Upper lobe of right lung (tissue), 1 donor: Measurements from ENCODE around the gene RAB10. TPM values are rescaled to one million over a fixed set of nuclear protein-coding genes. Genes with fewer than 3 reads are reported as not detected.
A peak's percentile ranks its signal among the peaks of the same experiment; 100 is the strongest.

Experiments used
- ATAC-seq: fragments of 200-7000 bp; cut with Tn5 transposase; one replicate; pipeline ENCODE4 v1.9.1; 2020; ENCODE audit warnings: mild to moderate bottlenecking, moderate library complexity
- DNase-seq: peaks from one replicate; pipeline ENCODE4 v3.0.0-alpha.2; 2020
- H3K27ac ChIP-seq: fragments of 200-600 bp; one replicate; pipeline ENCODE4 v1.8.0; 2022
- H3K27me3 ChIP-seq: fragments of 200-600 bp; one replicate; pipeline ENCODE4 v1.8.0; 2022; ENCODE audit warnings: mild to moderate bottlenecking
- H3K36me3 ChIP-seq: fragments of 200-600 bp; one replicate; pipeline ENCODE4 v1.8.0; 2022
- H3K4me1 ChIP-seq: fragments of 200-600 bp; one replicate; pipeline ENCODE4 v1.8.0; 2022
- H3K4me3 ChIP-seq: fragments of 200-600 bp; one replicate; pipeline ENCODE4 v1.8.0; 2022; ENCODE audit warnings: mild to moderate bottlenecking
- H3K9me3 ChIP-seq: fragments of 200-600 bp; one replicate; pipeline ENCODE4 v1.8.0; 2022
- CTCF ChIP-seq: fragments of 200-600 bp; IDR thresholded peaks from one replicate; pipeline ENCODE4 v1.8.0; 2022; ENCODE audit warnings: antibody characterized with exemption
- intact Hi-C: fragments of 100-400 bp; cut with DNase I; formaldehyde crosslinking; loops from one replicate; pipeline ENCODE4 v1.11.0; 2022
- total RNA-seq: library from RNA; stranded (reverse); fragmentation: NEBNext Ultra II Directional; extraction: Animal tissue kit (Norgen Biotek cat#: 25700); gene quantifications from one replicate; pipeline ENCODE4 v1.2.1, GENCODE V29; 2021
- donor health status: DM: no; HTN: yes; CAD: no; lungs with severe emphysema.

RAB10 gene
- total RNA-seq, 1 donor from 2014 or later, result 111 TPM

DNA sequence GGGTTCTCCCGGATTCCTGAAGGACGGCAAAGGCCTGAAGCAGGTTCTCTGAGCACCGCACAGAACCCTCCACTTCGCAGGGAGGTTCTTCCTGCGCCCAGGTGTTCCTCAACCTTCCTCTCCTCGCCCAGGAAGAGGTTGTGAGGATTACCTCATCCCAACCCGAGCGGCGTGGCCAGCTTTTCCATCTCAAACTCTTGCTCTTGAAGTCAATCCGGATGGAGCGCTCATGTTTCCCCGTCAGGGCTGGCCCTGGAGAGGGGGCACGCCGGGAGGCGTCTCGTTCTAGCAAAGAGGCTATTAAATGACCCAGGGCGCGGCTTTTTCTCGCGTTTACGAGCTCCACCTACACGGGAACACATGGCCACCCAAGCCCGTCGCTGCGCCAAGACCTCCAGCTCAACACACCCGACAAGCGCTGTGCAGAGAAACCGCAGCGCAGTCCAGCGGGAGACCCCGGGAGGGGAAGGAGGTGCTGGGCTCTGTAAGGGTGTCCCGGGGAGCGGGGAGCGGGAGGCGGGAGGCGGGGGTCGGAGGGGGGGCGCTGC lies 540 bp upstream of the RAB10 start:
- Histone ChIP-seq H3K27me3 (no peaks in the 10 kb centered on the region), H3K27ac (peak overlapping the region; percentile 95), H3K4me3 (peak overlapping the region; percentile 98), H3K9me3 (no peaks in the 10 kb centered on the region), H3K36me3 (peaks cover 7% of the 10 kb centered on the region), H3K4me1 (peaks cover 28% of the 10 kb centered on the region)
- no peak for DNase-seq
- intact Hi-C loops, result no loop called here
- peak; percentile 58 for ATAC-seq
- no peak for TF ChIP-seq CTCF

DNA sequence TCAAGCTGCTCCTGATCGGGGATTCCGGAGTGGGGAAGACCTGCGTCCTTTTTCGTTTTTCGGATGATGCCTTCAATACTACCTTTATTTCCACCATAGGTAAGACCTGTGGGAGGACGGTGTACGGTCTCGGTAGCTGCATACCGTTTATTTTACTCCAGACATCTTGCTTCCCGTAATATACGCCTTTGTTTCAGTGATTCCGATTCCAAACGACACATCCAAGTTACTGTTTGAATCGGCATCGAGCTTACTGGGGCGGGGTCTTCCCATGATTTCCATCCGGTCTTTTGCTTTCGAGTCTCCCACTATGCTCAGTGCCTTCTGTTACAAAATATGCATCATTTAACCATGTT lies 731 bp downstream of the RAB10 start:
- peaks cover 30% of the 10 kb centered on the region for H3K4me1 ChIP-seq
- DNase-seq (no peak), ATAC-seq (no peak)

GRCh38 chr2:26035090-26035743 lies 1.3 kb downstream of the RAB10 start:
- Histone ChIP-seq H3K9me3 (no peaks in the 10 kb centered on the region), H3K27ac (peak overlapping the region; percentile 95), H3K4me1 (peaks cover 35% of the 10 kb centered on the region), H3K36me3 (peaks cover 18% of the 10 kb centered on the region), H3K4me3 (peak overlapping the region; percentile 98), H3K27me3 (no peaks in the 10 kb centered on the region)
- TF ChIP-seq CTCF, result no peak
- no peak for DNase-seq
- intact Hi-C loops, result no loop called here
- ATAC-seq, result no peak

More for the DNA sequence above, 731 bp downstream of the RAB10 start:
- no peaks in the 10 kb centered on the region for H3K27me3 ChIP-seq
- intact Hi-C loops, result no loop called here
- no peaks in the 10 kb centered on the region for H3K9me3 ChIP-seq
- no peak for TF ChIP-seq CTCF
- H3K4me3 ChIP-seq, result peak overlapping the region; percentile 98
- H3K36me3 ChIP-seq, result peaks cover 12% of the 10 kb centered on the region
- H3K27ac ChIP-seq, result peak overlapping the region; percentile 95

DNA sequence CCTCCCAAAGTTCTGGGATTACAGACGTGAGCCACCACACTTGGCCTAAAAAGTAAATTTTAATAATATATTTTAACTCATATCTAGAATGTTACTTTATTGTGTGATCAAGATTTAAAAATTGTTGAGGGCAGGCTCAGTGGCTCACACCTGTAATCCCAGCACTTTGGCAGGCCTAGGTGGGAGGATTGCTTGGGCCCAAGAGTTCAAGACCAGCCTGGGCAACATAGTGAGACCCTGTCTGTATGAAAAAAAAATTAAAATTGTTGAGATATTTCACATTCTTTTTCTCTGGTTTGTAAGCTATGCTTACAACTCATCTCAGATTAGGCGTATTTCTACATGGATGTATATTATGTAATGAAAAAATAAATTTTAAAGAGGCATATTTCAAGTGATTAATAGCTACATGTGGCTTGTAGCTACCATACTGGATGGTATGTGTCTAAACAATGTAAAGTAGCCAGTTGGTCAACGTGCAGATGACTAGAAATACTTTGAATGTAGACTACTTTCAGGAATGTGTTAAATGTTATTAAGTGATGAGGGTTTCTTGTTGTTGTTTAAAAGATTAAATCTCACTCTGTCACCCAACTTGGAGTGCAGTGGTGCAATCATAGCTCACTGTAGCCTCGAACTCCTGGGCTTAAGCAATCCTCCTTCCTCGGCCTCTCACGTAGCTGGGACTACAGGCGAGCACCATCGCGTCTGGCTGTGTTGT lies 5.9 kb downstream of the RAB10 start:
- no peak for ATAC-seq
- Histone ChIP-seq H3K27ac (no peak overlapping the region), H3K9me3 (no peaks in the 10 kb centered on the region), H3K4me1 (peaks cover 55% of the 10 kb centered on the region), H3K4me3 (no peak overlapping the region), H3K27me3 (no peaks in the 10 kb centered on the region), H3K36me3 (peaks cover 23% of the 10 kb centered on the region)
- TF ChIP-seq CTCF, result no peak
- no peak for DNase-seq
- intact Hi-C loops, result no loop called here

GRCh38 chr2:26043109-26043508 lies 9.2 kb downstream of the RAB10 start:
- intact Hi-C loops, result no loop called here
- DNase-seq, result no peak
- ATAC-seq, result no peak
- no peak for TF ChIP-seq CTCF
- Histone ChIP-seq H3K36me3 (peaks cover 16% of the 10 kb centered on the region), H3K27ac (no peak overlapping the region), H3K4me1 (peaks cover 37% of the 10 kb centered on the region), H3K4me3 (no peak overlapping the region), H3K9me3 (no peaks in the 10 kb centered on the region), H3K27me3 (no peaks in the 10 kb centered on the region)
